Measurements from ENCODE around the gene IFIT5. TPM values are rescaled to one million over a fixed set of nuclear protein-coding genes. Genes with fewer than 3 reads are reported as not detected.

The IFIT5 gene
- total RNA-seq = 10 to 100 TPM in 8 of 9 donors, 1 to 10 TPM in 1; 6.7 to 38.9 (median 19.3) TPM
- 10 to 100 TPM in 1 of 3 donors, 1 to 10 TPM in 2; 6.9 to 38.4 (median 8.5) TPM for polyA plus RNA-seq
- long read RNA-seq, donor 1, full-length matches to known transcripts = 12 of 12 reads
- long read RNA-seq, donor 1, partial matches to known transcripts = 0 of 12 reads
- long read RNA-seq, donor 1, other reads (novel, unspliced or antisense) = 0 of 12 reads
- long read RNA-seq, donor 2, full-length matches to known transcripts = 7 of 7 reads
- long read RNA-seq, donor 2, partial matches to known transcripts = 0 of 7 reads
- long read RNA-seq, donor 2, other reads (novel, unspliced or antisense) = 0 of 7 reads
- long read RNA-seq, donor 3, full-length matches to known transcripts = 12 of 12 reads
- long read RNA-seq, donor 3, partial matches to known transcripts = 0 of 12 reads
- long read RNA-seq, donor 3, other reads (novel, unspliced or antisense) = 0 of 12 reads
- long read RNA-seq, donor 4, full-length matches to known transcripts = 17 of 18 reads
- long read RNA-seq, donor 4, partial matches to known transcripts = 0 of 18 reads
- long read RNA-seq, donor 4, other reads (novel, unspliced or antisense) = 1 of 18 reads
- long read RNA-seq, donor 5, full-length matches to known transcripts = 75 of 78 reads
- long read RNA-seq, donor 5, partial matches to known transcripts = 0 of 78 reads
- long read RNA-seq, donor 5, other reads (novel, unspliced or antisense) = 3 of 78 reads
- long read RNA-seq, donor 6, full-length matches to known transcripts = 7 of 9 reads
- long read RNA-seq, donor 6, partial matches to known transcripts = 0 of 9 reads
- long read RNA-seq, donor 6, other reads (novel, unspliced or antisense) = 2 of 9 reads
- long read RNA-seq, donor 7, full-length matches to known transcripts = 7 of 7 reads
- long read RNA-seq, donor 7, partial matches to known transcripts = 0 of 7 reads
- long read RNA-seq, donor 7, other reads (novel, unspliced or antisense) = 0 of 7 reads
- long read RNA-seq, donor 8, full-length matches to known transcripts = 12 of 12 reads
- long read RNA-seq, donor 8, partial matches to known transcripts = 0 of 12 reads
- long read RNA-seq, donor 8, other reads (novel, unspliced or antisense) = 0 of 12 reads
- long read RNA-seq, donor 9, full-length matches to known transcripts = 7 of 7 reads
- long read RNA-seq, donor 9, partial matches to known transcripts = 0 of 7 reads
- long read RNA-seq, donor 9, other reads (novel, unspliced or antisense) = 0 of 7 reads
- long read RNA-seq, donor 10, full-length matches to known transcripts = 13 of 13 reads
- long read RNA-seq, donor 10, partial matches to known transcripts = 0 of 13 reads
- long read RNA-seq, donor 10, other reads (novel, unspliced or antisense) = 0 of 13 reads

- H3K9me3 ChIP-seq (replicated peaks in 1 of 3) = no peaks in the 10 kb centered on the region
- DNase-seq = peak; percentile 68 to 83 (median 70)
- H3K27ac ChIP-seq = peak within 1 kb of the TSS; percentile 84 to 98 (median 94)
- H3K4me1 ChIP-seq (replicated peaks in 1 of 2) = peaks cover 14 to 45% of the 10 kb centered on the region in 2 donors
- TF ChIP-seq CTCF (IDR thresholded peaks at IDR 0.05) (no peak), POLR2A (IDR thresholded peaks at IDR 0.05) (peak in 1 of 2 donors; percentile 62)
- peak within 1 kb of the TSS; percentile 52 to 96 (median 78) for H3K4me3 ChIP-seq
- no peaks in the 10 kb centered on the region for H3K27me3 ChIP-seq
- intact Hi-C loops (cut with DNase I) = no loop called here
- H3K36me3 ChIP-seq (replicated peaks in 1 of 2) = no peaks in the 10 kb centered on the region
- WGBS, 4 donors = 0 to 1% (median 0%) methylated on average over 24 to 48 of the region's 48 CpGs
Measured at GRCh38 chr10:89414146-89414878, at the start of gene IFIT5. IFIT5 (plus strand) TSS chr10:89414568; CDS start chr10:89414799, 231 bp downstream.

DNA sequence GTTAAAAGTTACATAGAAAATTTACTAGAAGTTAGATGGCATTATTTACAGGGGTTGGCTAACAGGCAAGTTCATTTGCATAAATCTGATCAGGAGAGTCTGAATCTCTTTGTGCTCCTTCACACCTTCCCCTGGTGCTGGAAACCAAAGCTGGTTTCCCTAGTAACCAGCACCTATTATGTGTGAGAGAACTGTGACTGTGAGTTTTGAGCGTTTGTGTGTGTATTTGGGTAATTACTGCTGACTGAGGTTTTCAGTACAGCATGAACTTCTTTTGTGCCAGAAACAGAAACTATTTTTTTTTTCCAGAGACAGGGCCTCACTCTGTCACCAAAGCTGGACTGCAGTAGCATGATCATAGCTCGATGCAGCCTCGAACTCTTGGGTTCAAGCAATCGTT lies 46.8 kb upstream of the IFIT5 start:
- Histone ChIP-seq H3K27me3 (no peaks in the 10 kb centered on the region), H3K4me1 (replicated peaks in 1 of 2) (peaks cover 6 to 18% of the 10 kb centered on the region in 2 donors), H3K36me3 (replicated peaks in 1 of 2) (no peaks in the 10 kb centered on the region), H3K9me3 (replicated peaks in 1 of 3) (no peaks in the 10 kb centered on the region), H3K4me3 (no peak overlapping the region), H3K27ac (no peak overlapping the region)
- 55 to 73% (median 65%) methylated on average over 4 of the region's 4 CpGs for WGBS, 4 donors
- DNase-seq = no peak
- TF ChIP-seq CTCF (IDR thresholded peaks at IDR 0.05) (no peak), POLR2A (IDR thresholded peaks at IDR 0.05) (no peak)
- intact Hi-C loops (cut with DNase I) = no loop called here

DNA sequence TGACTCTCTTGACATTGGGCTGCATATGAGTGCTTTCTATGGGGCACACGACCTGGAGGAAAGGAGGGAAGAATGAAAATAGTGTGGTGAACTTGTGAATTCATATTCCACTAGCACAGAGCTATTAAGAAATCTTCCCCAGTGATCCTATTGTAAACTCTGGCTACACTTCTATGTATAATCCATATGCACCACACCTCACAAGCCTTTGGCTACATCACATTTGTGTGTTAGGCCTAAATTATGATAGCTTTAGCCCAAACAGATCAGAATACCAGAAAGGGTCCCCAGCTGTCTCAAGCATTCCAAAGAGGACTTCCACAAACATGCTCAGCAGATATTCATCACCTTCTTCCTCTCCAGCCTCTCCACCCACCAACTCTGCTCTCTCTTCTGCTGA lies 46.2 kb upstream of the IFIT5 start:
- peaks cover 6 to 21% of the 10 kb centered on the region in 2 donors for H3K4me1 ChIP-seq (replicated peaks in 1 of 2)
- no peaks in the 10 kb centered on the region for H3K9me3 ChIP-seq (replicated peaks in 1 of 3)
- H3K36me3 ChIP-seq (replicated peaks in 1 of 2) = no peaks in the 10 kb centered on the region
- TF ChIP-seq CTCF (IDR thresholded peaks at IDR 0.05) (no peak), POLR2A (IDR thresholded peaks at IDR 0.05) (no peak)
- no peak for DNase-seq
- no peak overlapping the region for H3K4me3 ChIP-seq
- 75 to 100% (median 83%) methylated on average over 1 of the region's 1 CpG for WGBS, 4 donors
- H3K27me3 ChIP-seq = no peaks in the 10 kb centered on the region
- no peak overlapping the region for H3K27ac ChIP-seq
- intact Hi-C loops (cut with DNase I) = no loop called here
